ENCODE measurements around the gene NTRK2. TPM values are rescaled to one million over a fixed set of nuclear protein-coding genes. Genes with fewer than 3 reads are reported as not detected.

The NTRK2 gene
- total RNA-seq, 1 donor from 2014 or later = 4.6 TPM

GRCh38 chr9:84754461-84754860 is 84.9 kb downstream of the NTRK2 start:
- Histone ChIP-seq H3K27me3 (ENCODE audit: insufficient read depth, low read length) (no peaks in the 10 kb centered on the region), H3K9ac (ENCODE audit: low read length) (no peak overlapping the region), H3K36me3 (ENCODE audit: insufficient read depth, low read length) (no peaks in the 10 kb centered on the region), H3K4me1 (ENCODE audit: insufficient read depth, low read length) (peaks cover 14% of the 10 kb centered on the region), H3K4me3 (ENCODE audit: insufficient read depth, low read depth, low read length) (no peak overlapping the region), H3K27ac (ENCODE audit: low read depth, low read length) (peak overlapping the region; percentile 45), H2AFZ (ENCODE audit: low read depth, low read length) (no peak overlapping the region), H3K79me2 (ENCODE audit: insufficient read depth, low read length) (no peaks in the 10 kb centered on the region), H3K9me3 (ENCODE audit: insufficient read depth, low read depth, low read length) (no peaks in the 10 kb centered on the region), H3K4me2 (ENCODE audit: low read length) (peak overlapping the region; percentile 63), H4K20me1 (ENCODE audit: insufficient read depth, low read length) (no peaks in the 10 kb centered on the region)
- Mint-ChIP-seq H3K4me1 (ENCODE audit: low read depth, unreplicated experiment) (peaks cover 42% of the 10 kb centered on the region), H3K27ac (ENCODE audit: unreplicated experiment) (peak overlapping the region; percentile 75), H3K9me3 (ENCODE audit: unreplicated experiment) (no peaks in the 10 kb centered on the region), H3K36me3 (ENCODE audit: low read depth, unreplicated experiment) (no peaks in the 10 kb centered on the region), H3K4me3 (ENCODE audit: unreplicated experiment) (no peak overlapping the region), H3K27me3 (ENCODE audit: low read depth, unreplicated experiment) (no peaks in the 10 kb centered on the region)
- DNase-seq (ENCODE audit: low read depth) (peak; percentile 88), FAIRE-seq (no peak)
- TF ChIP-seq CTCF (IDR thresholded peaks at IDR 0.05; ENCODE audit: insufficient read depth, low read depth, low read length) (no peak), EZH2 (IDR thresholded peaks at IDR 0.05; ENCODE audit: insufficient read depth, low read length) (no peak)

- Histone ChIP-seq H3K9me3 (ENCODE audit: insufficient read depth, low read depth, low read length) (no peaks in the 10 kb centered on the region), H3K79me2 (ENCODE audit: insufficient read depth, low read length) (no peaks in the 10 kb centered on the region), H2AFZ (ENCODE audit: low read depth, low read length) (no peak overlapping the region), H3K4me2 (ENCODE audit: low read length) (peak overlapping the region; percentile 63), H3K27me3 (ENCODE audit: insufficient read depth, low read length) (no peaks in the 10 kb centered on the region), H3K36me3 (ENCODE audit: insufficient read depth, low read length) (no peaks in the 10 kb centered on the region), H3K4me1 (ENCODE audit: insufficient read depth, low read length) (peaks cover 14% of the 10 kb centered on the region), H3K9ac (ENCODE audit: low read length) (no peak overlapping the region), H3K27ac (ENCODE audit: low read depth, low read length) (peak overlapping the region; percentile 45), H3K4me3 (ENCODE audit: insufficient read depth, low read depth, low read length) (no peak overlapping the region), H4K20me1 (ENCODE audit: insufficient read depth, low read length) (no peaks in the 10 kb centered on the region)
- peak overlapping the region; percentile 75 for H3K27ac Mint-ChIP-seq (ENCODE audit: unreplicated experiment)
- H3K36me3 Mint-ChIP-seq (ENCODE audit: low read depth, unreplicated experiment) = no peaks in the 10 kb centered on the region
- H3K4me1 Mint-ChIP-seq (ENCODE audit: low read depth, unreplicated experiment) = peaks cover 41% of the 10 kb centered on the region
- DNase-seq (ENCODE audit: low read depth) = peak; percentile 59
- H3K27me3 Mint-ChIP-seq (ENCODE audit: low read depth, unreplicated experiment) = no peaks in the 10 kb centered on the region
- FAIRE-seq = no peak
- no peak overlapping the region for H3K4me3 Mint-ChIP-seq (ENCODE audit: unreplicated experiment)
- TF ChIP-seq CTCF (IDR thresholded peaks at IDR 0.05; ENCODE audit: insufficient read depth, low read depth, low read length) (no peak), EZH2 (IDR thresholded peaks at IDR 0.05; ENCODE audit: insufficient read depth, low read length) (no peak)
- H3K9me3 Mint-ChIP-seq (ENCODE audit: unreplicated experiment) = no peaks in the 10 kb centered on the region
Measured at GRCh38 chr9:84754881-84755280, 85.4 kb downstream of the NTRK2 start.

GRCh38 chr9:84755380-84755779 is 85.9 kb downstream of the NTRK2 start:
- no peak for FAIRE-seq
- peak; percentile 18 for DNase-seq (ENCODE audit: low read depth)
- H3K9me3 Mint-ChIP-seq (ENCODE audit: unreplicated experiment) = no peaks in the 10 kb centered on the region
- peaks cover 37% of the 10 kb centered on the region for H3K4me1 Mint-ChIP-seq (ENCODE audit: low read depth, unreplicated experiment)
- no peak overlapping the region for H3K9ac ChIP-seq (ENCODE audit: low read length)
- TF ChIP-seq CTCF (IDR thresholded peaks at IDR 0.05; ENCODE audit: insufficient read depth, low read depth, low read length) (no peak), EZH2 (IDR thresholded peaks at IDR 0.05; ENCODE audit: insufficient read depth, low read length) (no peak)
- H3K27me3 ChIP-seq (ENCODE audit: insufficient read depth, low read length) = no peaks in the 10 kb centered on the region
- H3K4me2 ChIP-seq (ENCODE audit: low read length) = peak overlapping the region; percentile 63
- no peak overlapping the region for H3K4me3 ChIP-seq (ENCODE audit: insufficient read depth, low read depth, low read length)
- no peaks in the 10 kb centered on the region for H3K36me3 ChIP-seq (ENCODE audit: insufficient read depth, low read length)
- peak overlapping the region; percentile 75 for H3K27ac Mint-ChIP-seq (ENCODE audit: unreplicated experiment)
- no peaks in the 10 kb centered on the region for H4K20me1 ChIP-seq (ENCODE audit: insufficient read depth, low read length)
- H3K4me1 ChIP-seq (ENCODE audit: insufficient read depth, low read length) = peaks cover 14% of the 10 kb centered on the region
- H3K27ac ChIP-seq (ENCODE audit: low read depth, low read length) = peak overlapping the region; percentile 45
- H3K9me3 ChIP-seq (ENCODE audit: insufficient read depth, low read depth, low read length) = no peaks in the 10 kb centered on the region
- no peaks in the 10 kb centered on the region for H3K27me3 Mint-ChIP-seq (ENCODE audit: low read depth, unreplicated experiment)
- no peaks in the 10 kb centered on the region for H3K36me3 Mint-ChIP-seq (ENCODE audit: low read depth, unreplicated experiment)
- H2AFZ ChIP-seq (ENCODE audit: low read depth, low read length) = no peak overlapping the region
- H3K79me2 ChIP-seq (ENCODE audit: insufficient read depth, low read length) = no peaks in the 10 kb centered on the region
- H3K4me3 Mint-ChIP-seq (ENCODE audit: unreplicated experiment) = no peak overlapping the region
